ENCODE data around the gene EXOC3L1. TPM values are rescaled to one million over a fixed set of nuclear protein-coding genes. Genes with fewer than 3 reads are reported as not detected.
A peak's percentile ranks its signal among the peaks of the same experiment; 100 is the strongest.

EXOC3L1 gene
- total RNA-seq, 4 donors from 2014 or later, result 1.2 to 10.9 (median 4.7) TPM

GRCh38 chr16:67192781-67193361 is 2.9 kb upstream of the EXOC3L1 start:
- peaks cover 0 to 40% (median 0%) of the 10 kb centered on the region in 3 donors for H3K36me3 ChIP-seq
- peak overlapping the region; percentile 56 to 98 (median 88) for H3K4me3 ChIP-seq
- H3K27me3 ChIP-seq, result no peaks in the 10 kb centered on the region
- DNase-seq, result no peak
- H3K27ac ChIP-seq, result peak overlapping the region; percentile 56 to 81 (median 70)
- TF ChIP-seq POLR2A (IDR thresholded peaks at IDR 0.05) (no peak), CTCF (IDR thresholded peaks at IDR 0.05) (no peak)
- no peaks in the 10 kb centered on the region for H3K9me3 ChIP-seq
- peaks cover 0 to 34% (median 15%) of the 10 kb centered on the region in 4 donors for H3K4me1 ChIP-seq

- H3K27ac ChIP-seq, result peak within 1 kb of the TSS; percentile 56 to 81 (median 70)
Observed at GRCh38 chr16:67191995-67192681, 2.2 kb upstream of the EXOC3L1 start, which contains the start of gene E2F4. Gene E2F4, plus strand, starts transcription at chr16:67192155. Its CDS starts 73 bp downstream, at chr16:67192228.

GRCh38 chr16:67191411-67191994 is 1.6 kb upstream of the EXOC3L1 start:
- no peaks in the 10 kb centered on the region for H3K27me3 ChIP-seq
- H3K4me3 ChIP-seq, result peak overlapping the region; percentile 56 to 98 (median 88)
- peak overlapping the region in 1 of 4 donors; percentile 81 for H3K27ac ChIP-seq
- H3K9me3 ChIP-seq, result no peaks in the 10 kb centered on the region
- TF ChIP-seq POLR2A (IDR thresholded peaks at IDR 0.05) (no peak), CTCF (IDR thresholded peaks at IDR 0.05) (no peak)
- peaks cover 0 to 27% (median 15%) of the 10 kb centered on the region in 4 donors for H3K4me1 ChIP-seq
- DNase-seq, result no peak
- peaks cover 0 to 26% (median 0%) of the 10 kb centered on the region in 3 donors for H3K36me3 ChIP-seq

More at GRCh38 chr16:67191995-67192681, 2.2 kb upstream of the EXOC3L1 start, which contains the start of gene E2F4:
- peak; percentile 90 to 96 (median 93) for DNase-seq
- Histone ChIP-seq H3K9me3 (no peaks in the 10 kb centered on the region), H3K4me1 (peaks cover 0 to 27% (median 15%) of the 10 kb centered on the region in 4 donors), H3K27me3 (no peaks in the 10 kb centered on the region), H3K4me3 (peak within 1 kb of the TSS; percentile 56 to 98 (median 88)), H3K36me3 (peaks cover 0 to 32% (median 0%) of the 10 kb centered on the region in 3 donors)
- TF ChIP-seq CTCF (IDR thresholded peaks at IDR 0.05), result no peak
- TF ChIP-seq POLR2A (IDR thresholded peaks at IDR 0.05), result peak; percentile 42 to 77

- Histone ChIP-seq H3K4me3 (no peak overlapping the region), H3K4me1 (peaks cover 0 to 32% (median 15%) of the 10 kb centered on the region in 4 donors), H3K9me3 (no peaks in the 10 kb centered on the region), H3K27me3 (no peaks in the 10 kb centered on the region), H3K36me3 (peaks cover 0 to 18% (median 0%) of the 10 kb centered on the region in 3 donors), H3K27ac (peak overlapping the region in 1 of 4 donors; percentile 8)
- DNase-seq, result no peak
- TF ChIP-seq CTCF (IDR thresholded peaks at IDR 0.05) (no peak), POLR2A (IDR thresholded peaks at IDR 0.05) (no peak)
Observed at GRCh38 chr16:67190448-67191399, 788 bp upstream of the EXOC3L1 start.

GRCh38 chr16:67188798-67189197 is 1.1 kb downstream of the EXOC3L1 start:
- H3K36me3 ChIP-seq, result no peaks in the 10 kb centered on the region
- no peak for DNase-seq
- H3K27me3 ChIP-seq, result no peaks in the 10 kb centered on the region
- peaks cover 3 to 43% (median 28%) of the 10 kb centered on the region in 4 donors for H3K4me1 ChIP-seq
- H3K4me3 ChIP-seq, result no peak overlapping the region
- no peaks in the 10 kb centered on the region for H3K9me3 ChIP-seq
- H3K27ac ChIP-seq, result no peak overlapping the region
- TF ChIP-seq CTCF (IDR thresholded peaks at IDR 0.05), result no peak
- no peak for TF ChIP-seq POLR2A (IDR thresholded peaks at IDR 0.05)
